Activated CD4-positive, alpha-beta T cell treated with anti-CD3 and anti-CD28 coated beads for 36 hours (primary cell): ENCODE results near the gene ZNF660. TPM values are rescaled to one million over a fixed set of nuclear protein-coding genes. Genes with fewer than 3 reads are reported as not detected.
"Not testable (repeated sequence)": the region's sequence is repeated elsewhere in the genome, so short reads cannot be mapped to it uniquely, and the experiment has no call there.

Source experiments
- ATAC-seq: fragments of 200-7000 bp; cut with Tn5 transposase; one replicate; pipeline ENCODE4 v1.10.0; 2021; ENCODE audit warnings: mild to moderate bottlenecking, moderate library complexity
- CTCF ChIA-PET: fragments of 350-600 bp; sonication (Branson Sonifier 250); formaldehyde crosslinking; loops from one replicate; lab custom pipeline; 2021; ENCODE audit warnings: antibody characterized with exemption; lab: Charles Lee
- POLR2A ChIA-PET: fragments of 350-600 bp; sonication (Branson Sonifier 250); formaldehyde crosslinking; loops from one replicate; lab custom pipeline; 2021; ENCODE audit warnings: antibody characterized with exemption, inconsistent platforms; lab: Charles Lee
- DNase-seq: peaks from one replicate; pipeline ENCODE4 v3.0.0-alpha.2; 2020
- H3K27ac Mint-ChIP-seq: one replicate; pipeline ENCODE4 v1.8.0; 2021; ENCODE audit warnings: mixed read lengths
- H3K27me3 Mint-ChIP-seq: one replicate; pipeline ENCODE4 v1.8.0; 2021; ENCODE audit warnings: mixed read lengths
- H3K36me3 Mint-ChIP-seq: one replicate; pipeline ENCODE4 v1.8.0; 2021; ENCODE audit warnings: low read depth, mixed read lengths
- H3K4me1 Mint-ChIP-seq: one replicate; pipeline ENCODE4 v1.8.0; 2021; ENCODE audit warnings: mixed read lengths
- H3K4me3 Mint-ChIP-seq: one replicate; pipeline ENCODE4 v1.8.0; 2021; ENCODE audit warnings: mild to moderate bottlenecking, moderate library complexity, mixed read lengths
- H3K9me3 Mint-ChIP-seq: one replicate; pipeline ENCODE4 v1.8.0; 2021; ENCODE audit warnings: low read depth, mixed read lengths
- intact Hi-C, 2 experiments: fragments of 100-400 bp; cut with DNase I in 1 of 2; cut with micrococcal nuclease in 1 of 2; formaldehyde crosslinking; loops; one replicate each; pipeline versions ENCODE4 v1.14.2 to v1.15.1; 2022 to 2024; cut with DNase I, micrococcal nuclease
- total RNA-seq, 2 experiments: library from RNA; stranded (reverse); gene quantifications; one replicate each; pipeline ENCODE4 v1.2.3, GENCODE V29; 2021

ZNF660 gene
- total RNA-seq, result under 1 TPM; 0.21 to 0.89 TPM

- POLR2A ChIA-PET, result interaction anchor here (0.6 kb wide), 1 partner anchor 38 kb away, joined by 3 read pairs; no protein-coding TSS in a partner anchor
- intact Hi-C loops, result no loop called here
- peak; percentile 58 for ATAC-seq
- CTCF ChIA-PET, result no interaction called here
- Mint-ChIP-seq H3K36me3 (peaks cover 10% of the 10 kb centered on the region), H3K27ac (no peak within 1 kb of the TSS), H3K4me1 (peaks cover 8% of the 10 kb centered on the region), H3K27me3 (peaks cover 39% of the 10 kb centered on the region), H3K9me3 (peaks cover 23% of the 10 kb centered on the region), H3K4me3 (peak within 1 kb of the TSS; percentile 28)
- DNase-seq, result peak; percentile 13
Measured at GRCh38 chr3:44584646-44585501, at the start of gene ZNF660. ZNF660 (plus strand) TSS chr3:44584964; CDS start chr3:44594194, 9,230 bp downstream.

GRCh38 chr3:44535364-44535763, 49.4 kb upstream of the ZNF660 start:
- intact Hi-C loops, result loop anchor here in 1 of 2 experiments (10.0 kb wide), 2 partner anchors 469 to 499 kb away; no protein-coding TSS in a partner anchor
- POLR2A ChIA-PET, result no interaction called here
- ATAC-seq (no peak), DNase-seq (no peak)
- Mint-ChIP-seq H3K27me3 (peaks cover 30% of the 10 kb centered on the region), H3K4me1 (no peaks in the 10 kb centered on the region), H3K36me3 (no peaks in the 10 kb centered on the region), H3K27ac (no peak overlapping the region), H3K4me3 (no peak overlapping the region), H3K9me3 (no peaks in the 10 kb centered on the region)
- CTCF ChIA-PET, result interaction anchor here (1.0 kb wide), 1 partner anchor 16 kb away, joined by 3 read pairs; no protein-coding TSS in a partner anchor

- intact Hi-C loops, H3K36me3 Mint-ChIP-seq, H3K27ac Mint-ChIP-seq, POLR2A ChIA-PET, ATAC-seq, H3K4me1 Mint-ChIP-seq, CTCF ChIA-PET, DNase-seq, H3K4me3 Mint-ChIP-seq, H3K27me3 Mint-ChIP-seq, H3K9me3 Mint-ChIP-seq: not testable (repeated sequence)
Measured at GRCh38 chr3:44544811-44545210, 40.0 kb upstream of the ZNF660 start.

GRCh38 chr3:44554626-44555592, 29.9 kb upstream of the ZNF660 start, which contains the start of gene ZKSCAN7:
ZKSCAN7 (plus strand) TSS chr3:44555193; CDS start chr3:44557048, 1,855 bp downstream.
- ATAC-seq, result peak; percentile 65
- POLR2A ChIA-PET, result no interaction called here
- CTCF ChIA-PET, result interaction anchor here (0.6 kb wide), 1 partner anchor 22 kb away, joined by 3 read pairs; no protein-coding TSS in a partner anchor

GRCh38 chr3:44555723-44556122, 29.0 kb upstream of the ZNF660 start:
- peaks cover 31% of the 10 kb centered on the region for H3K36me3 Mint-ChIP-seq
- ChIA-PET CTCF (interaction anchor here (0.6 to 1.0 kb wide), 2 partner anchors 23 to 34 kb away, joined by 3 read pairs; no protein-coding TSS in a partner anchor), POLR2A (no interaction called here)
- DNase-seq, result peak; percentile 10
- H3K4me3 Mint-ChIP-seq, result peak overlapping the region; percentile 88
- no peaks in the 10 kb centered on the region for H3K27me3 Mint-ChIP-seq
- H3K9me3 Mint-ChIP-seq, result peaks cover 11% of the 10 kb centered on the region
- peak; percentile 70 for ATAC-seq
- peak overlapping the region; percentile 88 for H3K27ac Mint-ChIP-seq
- intact Hi-C loops, result loop anchor here in 1 of 2 experiments (1.0 to 2.0 kb wide), 2 partner anchors 69 to 306 kb away; partner anchors contain the start of genes TMEM42 and ZNF197
- H3K4me1 Mint-ChIP-seq, result peaks cover 13% of the 10 kb centered on the region

More at GRCh38 chr3:44554626-44555592, 29.9 kb upstream of the ZNF660 start, which contains the start of gene ZKSCAN7:
- Mint-ChIP-seq H3K27me3 (no peaks in the 10 kb centered on the region), H3K4me3 (peak within 1 kb of the TSS; percentile 88), H3K36me3 (peaks cover 27% of the 10 kb centered on the region), H3K9me3 (peaks cover 11% of the 10 kb centered on the region), H3K27ac (peak within 1 kb of the TSS; percentile 88), H3K4me1 (peaks cover 13% of the 10 kb centered on the region)
- intact Hi-C loops, result loop anchor here in 1 of 2 experiments (2.0 kb wide), 1 partner anchor 70 kb away; the partner anchor contains the start of gene ZNF197
- peak; percentile 68 for DNase-seq

GRCh38 chr3:44557074-44557473, 27.7 kb upstream of the ZNF660 start:
- no peak overlapping the region for H3K27ac Mint-ChIP-seq
- ChIA-PET POLR2A (no interaction called here), CTCF (no interaction called here)
- H3K27me3 Mint-ChIP-seq, result no peaks in the 10 kb centered on the region
- H3K36me3 Mint-ChIP-seq, result peaks cover 45% of the 10 kb centered on the region
- peaks cover 13% of the 10 kb centered on the region for H3K9me3 Mint-ChIP-seq
- ATAC-seq (no peak), DNase-seq (no peak)
- no peak overlapping the region for H3K4me3 Mint-ChIP-seq
- peaks cover 13% of the 10 kb centered on the region for H3K4me1 Mint-ChIP-seq
- intact Hi-C loops, result no loop called here

GRCh38 chr3:44561076-44561475, 23.7 kb upstream of the ZNF660 start:
- no peak for ATAC-seq
- no peak for DNase-seq
- Mint-ChIP-seq H3K4me3 (no peak overlapping the region), H3K36me3 (peaks cover 54% of the 10 kb centered on the region), H3K9me3 (peaks cover 8% of the 10 kb centered on the region), H3K27ac (no peak overlapping the region), H3K27me3 (no peaks in the 10 kb centered on the region), H3K4me1 (peaks cover under 1% of the 10 kb centered on the region)
- intact Hi-C loops, result no loop called here
- ChIA-PET POLR2A (no interaction called here), CTCF (no interaction called here)

- no peak for DNase-seq
- Mint-ChIP-seq H3K9me3 (peaks cover 10% of the 10 kb centered on the region), H3K4me3 (no peak overlapping the region), H3K27me3 (no peaks in the 10 kb centered on the region), H3K36me3 (peaks cover 59% of the 10 kb centered on the region), H3K4me1 (no peaks in the 10 kb centered on the region), H3K27ac (no peak overlapping the region)
- no peak for ATAC-seq
- intact Hi-C loops, result no loop called here
- POLR2A ChIA-PET, result no interaction called here
- CTCF ChIA-PET, result no interaction called here
Measured at GRCh38 chr3:44562147-44562546, 22.6 kb upstream of the ZNF660 start.

- ChIA-PET CTCF (interaction anchor here (0.6 kb wide), 1 partner anchor 58 kb away, joined by 3 read pairs; no protein-coding TSS in a partner anchor), POLR2A (no interaction called here)
- intact Hi-C loops, result no loop called here
- ATAC-seq, result no peak
- Mint-ChIP-seq H3K4me3 (no peak overlapping the region), H3K9me3 (peaks cover 52% of the 10 kb centered on the region), H3K27ac (no peak overlapping the region), H3K4me1 (no peaks in the 10 kb centered on the region), H3K36me3 (peaks cover 77% of the 10 kb centered on the region), H3K27me3 (no peaks in the 10 kb centered on the region)
- no peak for DNase-seq
Measured at GRCh38 chr3:44568561-44568960, 16.2 kb upstream of the ZNF660 start.

GRCh38 chr3:44571024-44571423, 13.7 kb upstream of the ZNF660 start:
- ChIA-PET CTCF (interaction anchor here (0.6 kb wide), 1 partner anchor 38 kb away, joined by 3 read pairs; no protein-coding TSS in a partner anchor), POLR2A (no interaction called here)
- Mint-ChIP-seq H3K36me3 (peaks cover 58% of the 10 kb centered on the region), H3K27ac (no peak overlapping the region), H3K27me3 (no peaks in the 10 kb centered on the region), H3K4me3 (no peak overlapping the region), H3K9me3 (peaks cover 50% of the 10 kb centered on the region), H3K4me1 (no peaks in the 10 kb centered on the region)
- ATAC-seq (no peak), DNase-seq (no peak)
- intact Hi-C loops, result no loop called here
